ENCODE data around the gene ZSCAN18.

- no peak for TF ChIP-seq EZH2 (IDR thresholded peaks at IDR 0.05; ENCODE audit: borderline replicate concordance, low read length)
- TF ChIP-seq CTCF (conservative IDR thresholded peaks at IDR 0.05 in 1 of 2, IDR thresholded peaks at IDR 0.05 in 1 of 2; ENCODE audit: extremely low read depth in 1 of 2, insufficient read depth in 1 of 2, low read depth in 1 of 2, low read length in 2 of 2), result no peak
These were observed 30.7 kb downstream of the ZSCAN18 start for GRCh38 chr19:58067240-58067912.

Measured in mammary epithelial cell (primary cell).